Nephron progenitor cell (in vitro differentiated cells): ENCODE results near the gene DNPH1.

Source experiments
- DNase-seq: peaks from one replicate; pipeline ENCODE4 v3.0.0; 2021
- H3K27ac Mint-ChIP-seq: 2 replicates; pipeline ENCODE4 v1.8.0; 2021; ENCODE audit warnings: mild to moderate bottlenecking, moderate library complexity, mixed read lengths
- H3K27me3 Mint-ChIP-seq: 2 replicates; pipeline ENCODE4 v1.8.0; 2021; ENCODE audit warnings: mild to moderate bottlenecking, low read depth, mixed read lengths; ENCODE audit not compliant: poor library complexity
- H3K36me3 Mint-ChIP-seq: 2 replicates; pipeline ENCODE4 v1.8.0; 2021; ENCODE audit warnings: low read depth, mixed read lengths
- H3K4me1 Mint-ChIP-seq: 2 replicates; pipeline ENCODE4 v1.8.0; 2021; ENCODE audit warnings: mixed read lengths
- H3K4me3 Mint-ChIP-seq: 2 replicates; pipeline ENCODE4 v1.8.0; 2021; ENCODE audit warnings: mild to moderate bottlenecking, moderate library complexity, mixed read lengths
- H3K9me3 Mint-ChIP-seq: 2 replicates; pipeline ENCODE4 v1.8.0; 2021; ENCODE audit warnings: mild to moderate bottlenecking, moderate library complexity, mixed read lengths
- CTCF ChIP-seq: fragments of 200-600 bp; sonication (generic); IDR thresholded peaks from 2 replicates; pipeline ENCODE4 v1.5.0; 2021; ENCODE audit warnings: antibody characterized with exemption

Gene DNPH1

GRCh38 chr6:43235841-43236240 is 6.6 kb upstream of the DNPH1 start:
- Mint-ChIP-seq H3K9me3 (peaks cover 12% of the 10 kb centered on the region), H3K27ac (no peak overlapping the region), H3K36me3 (no peaks in the 10 kb centered on the region), H3K27me3 (peaks cover 47% of the 10 kb centered on the region), H3K4me1 (no peaks in the 10 kb centered on the region), H3K4me3 (no peak overlapping the region)
- no peak for DNase-seq
- no peak for TF ChIP-seq CTCF

GRCh38 chr6:43231735-43232450 is 2.6 kb upstream of the DNPH1 start:
- Mint-ChIP-seq H3K9me3 (no peaks in the 10 kb centered on the region), H3K27me3 (peaks cover 57% of the 10 kb centered on the region), H3K27ac (no peak overlapping the region), H3K4me3 (peak overlapping the region; percentile 5), H3K4me1 (peaks cover 5% of the 10 kb centered on the region), H3K36me3 (no peaks in the 10 kb centered on the region)
- TF ChIP-seq CTCF = no peak
- no peak for DNase-seq

- no peak overlapping the region for H3K4me3 Mint-ChIP-seq
- no peak for DNase-seq
- no peak for TF ChIP-seq CTCF
- H3K27me3 Mint-ChIP-seq = peaks cover 57% of the 10 kb centered on the region
- peaks cover 5% of the 10 kb centered on the region for H3K4me1 Mint-ChIP-seq
- H3K36me3 Mint-ChIP-seq = peaks cover 7% of the 10 kb centered on the region
- H3K27ac Mint-ChIP-seq = no peak overlapping the region
- no peaks in the 10 kb centered on the region for H3K9me3 Mint-ChIP-seq
Observed at GRCh38 chr6:43231053-43231452, 1.8 kb upstream of the DNPH1 start.

GRCh38 chr6:43229803-43230620 is 731 bp upstream of the DNPH1 start:
- no peak overlapping the region for H3K27ac Mint-ChIP-seq
- H3K36me3 Mint-ChIP-seq = peaks cover 13% of the 10 kb centered on the region
- no peak for DNase-seq
- peaks cover 52% of the 10 kb centered on the region for H3K27me3 Mint-ChIP-seq
- peak overlapping the region; percentile 87 for H3K4me3 Mint-ChIP-seq
- no peak for TF ChIP-seq CTCF
- no peaks in the 10 kb centered on the region for H3K9me3 Mint-ChIP-seq
- H3K4me1 Mint-ChIP-seq = peaks cover 5% of the 10 kb centered on the region

GRCh38 chr6:43226192-43226851 is 3.0 kb downstream of the DNPH1 start:
- H3K9me3 Mint-ChIP-seq = no peaks in the 10 kb centered on the region
- H3K36me3 Mint-ChIP-seq = peaks cover 13% of the 10 kb centered on the region
- H3K4me3 Mint-ChIP-seq = no peak overlapping the region
- DNase-seq = no peak
- peak overlapping the region; percentile 32 for H3K27ac Mint-ChIP-seq
- H3K4me1 Mint-ChIP-seq = peaks cover 5% of the 10 kb centered on the region
- TF ChIP-seq CTCF = no peak
- peaks cover 17% of the 10 kb centered on the region for H3K27me3 Mint-ChIP-seq
